Keratinocyte (primary cell): ENCODE results near the gene MARCHF11. TPM values are rescaled to one million over a fixed set of nuclear protein-coding genes. Genes with fewer than 3 reads are reported as not detected.

Experiments
- DNase-seq: peaks from one replicate; pipeline ENCODE4 v3.0.0-alpha.2; 2011; ENCODE audit warnings: low read depth, missing footprints, low spot score
- FAIRE-seq: peaks from 2 replicates; lab custom pipeline; 2011; peaks lifted over from hg19 to GRCh38; lab: Jason Lieb, UNC
- H2AFZ ChIP-seq: 2 replicates; pipeline ENCODE4 v1.6.0; 2012; ENCODE audit warnings: low read length, control low read depth, inconsistent platforms; ENCODE audit not compliant: control insufficient read depth
- H3K27ac ChIP-seq: 2 replicates; pipeline ENCODE4 v1.5.1; 2011; ENCODE audit warnings: low read length; ENCODE audit not compliant: control insufficient read depth, insufficient read depth
- H3K27me3 ChIP-seq: 3 replicates; pipeline ENCODE4 v1.6.0; 2011; ENCODE audit warnings: low read length; ENCODE audit not compliant: control insufficient read depth, insufficient read depth; ENCODE audit errors: extremely low read depth
- H3K36me3 ChIP-seq, 2 experiments: 2 replicates in 1 of 2; 3 replicates in 1 of 2; pipeline ENCODE4 v1.5.1; 2011; ENCODE audit warnings: low read length in 2 of 2, mild to moderate bottlenecking in 1 of 2; ENCODE audit not compliant: control insufficient read depth in 2 of 2, insufficient read depth in 2 of 2; ENCODE audit errors: extremely low read depth in 1 of 2
- H3K4me1 ChIP-seq: 3 replicates; pipeline ENCODE4 v1.5.1; 2011; ENCODE audit warnings: low read length; ENCODE audit not compliant: control insufficient read depth, insufficient read depth; ENCODE audit errors: extremely low read depth
- H3K4me2 ChIP-seq: 3 replicates; pipeline ENCODE4 v1.6.0; 2011; ENCODE audit warnings: low read depth, low read length; ENCODE audit not compliant: control insufficient read depth, insufficient read depth; ENCODE audit errors: extremely low read depth
- H3K4me3 ChIP-seq, 3 experiments: fragments of 200-600 bp in 1 of 3; sonication (generic) in 1 of 3; 2 replicates in 2 of 3; 3 replicates in 1 of 3; pipeline ENCODE4 v1.5.1; 2011 to 2016; ENCODE audit warnings: low read length in 3 of 3, mild to moderate bottlenecking in 3 of 3, control low read depth in 2 of 3, inconsistent platforms in 1 of 3, low read depth in 1 of 3, mixed read lengths in 1 of 3, mixed run types in 1 of 3, moderate library complexity in 1 of 3; ENCODE audit not compliant: control insufficient read depth in 2 of 3, insufficient read depth in 2 of 3; ENCODE audit errors: extremely low read depth in 1 of 3
- H3K79me2 ChIP-seq: 2 replicates; pipeline ENCODE4 v1.6.0; 2012; ENCODE audit warnings: low read length; ENCODE audit not compliant: control insufficient read depth, insufficient read depth
- H3K9ac ChIP-seq: 3 replicates; pipeline ENCODE4 v1.6.0; 2011; ENCODE audit warnings: low read length; ENCODE audit not compliant: control insufficient read depth, insufficient read depth; ENCODE audit errors: extremely low read depth
- H3K9me1 ChIP-seq: 3 replicates; pipeline ENCODE4 v1.6.0; 2011; ENCODE audit warnings: low read length; ENCODE audit not compliant: control insufficient read depth, insufficient read depth; ENCODE audit errors: extremely low read depth
- H3K9me3 ChIP-seq: 2 replicates; pipeline ENCODE4 v1.5.1; 2012; ENCODE audit warnings: low read depth, low read length; ENCODE audit not compliant: control insufficient read depth
- H4K20me1 ChIP-seq: 3 replicates; pipeline ENCODE4 v1.6.0; 2011; ENCODE audit warnings: low read length; ENCODE audit not compliant: control insufficient read depth, insufficient read depth; ENCODE audit errors: extremely low read depth
- EZH2 ChIP-seq: IDR thresholded peaks from one replicate; pipeline ENCODE4 v1.6.1; 2012; ENCODE audit warnings: inconsistent platforms, mild to moderate bottlenecking, low read length, moderate library complexity
- dilution Hi-C: fragments of 300-500 bp; cut with MboI; formaldehyde crosslinking; loops from one replicate; pipeline ENCODE4 v1.7.0; 2020; ENCODE audit warnings: low sequenced_read_pairs; ENCODE audit not compliant: extremely low pct_ligation_motif_present
- polyA plus RNA-seq, 5 experiments: library from polyadenylated mRNA; depleted of rRNA in 3 of 5; stranded (reverse) in 3 of 5; stranded (forward) in 1 of 5; unstranded in 1 of 5; fragments of >200 nt; gene quantifications; 1 replicate in 1 of 5; 2 replicates in 3 of 5; 3 replicates in 1 of 5; pipeline versions ENCODE4 v1.2.1 to v1.2.3, GENCODE V29; 2011 to 2012; ENCODE audit warnings: missing spikeins in 2 of 5, low read depth in 1 of 5, low replicate concordance in 1 of 5
- TF ChIP-seq, protein P1 (sequence below), 3 experiments: IDR thresholded peaks in 1 of 3; conservative IDR thresholded peaks in 1 of 3; optimal IDR thresholded peaks in 1 of 3; 2 replicates in 2 of 3; 3 replicates in 1 of 3; pipeline versions ENCODE3 to v1.5.1; 2011; ENCODE audit warnings: low read length in 3 of 3, mild to moderate bottlenecking in 3 of 3, moderate library complexity in 2 of 3, control low read depth in 1 of 3, inconsistent platforms in 1 of 3; ENCODE audit not compliant: insufficient read depth in 2 of 3; ENCODE audit errors: extremely low read depth in 1 of 3

The MARCHF11 gene
- polyA plus RNA-seq, 1 donor (not counting 4 experiments of a cell fraction or from before 2014, with no cell fraction given) = 0.16 TPM

DNA sequence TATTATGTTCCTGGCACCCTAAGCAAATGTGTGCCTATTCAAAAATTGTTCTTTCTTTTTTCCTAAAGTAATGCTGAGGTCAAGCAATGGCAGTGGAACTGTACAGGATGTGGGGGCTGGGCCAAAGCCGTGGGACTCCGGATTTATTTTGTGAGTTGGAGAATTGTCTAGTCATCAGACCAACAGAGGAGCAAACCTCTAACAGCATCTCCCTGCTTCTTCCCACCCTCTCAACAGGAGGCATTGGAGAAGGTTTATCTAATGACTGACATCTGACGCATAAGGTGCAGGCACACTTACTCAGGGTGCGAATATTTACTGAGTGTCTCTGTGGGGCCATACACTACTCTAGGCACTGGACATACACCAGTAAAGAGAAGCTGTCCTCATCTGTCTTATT is 38.6 kb downstream of the MARCHF11 start:
- Histone ChIP-seq H3K9ac (no peak overlapping the region), H2AFZ (no peak overlapping the region), H3K4me2 (no peak overlapping the region), H3K27ac (no peak overlapping the region), H3K4me1 (no peaks in the 10 kb centered on the region), H3K4me3 (no peak overlapping the region), H4K20me1 (no peaks in the 10 kb centered on the region), H3K9me1 (no peaks in the 10 kb centered on the region), H3K27me3 (no peaks in the 10 kb centered on the region), H3K9me3 (no peaks in the 10 kb centered on the region), H3K36me3 (no peaks in the 10 kb centered on the region), H3K79me2 (no peaks in the 10 kb centered on the region)
- no peak for FAIRE-seq
- DNase-seq = no peak
- no peak for TF ChIP-seq EZH2
- TF ChIP-seq, protein P1, sequence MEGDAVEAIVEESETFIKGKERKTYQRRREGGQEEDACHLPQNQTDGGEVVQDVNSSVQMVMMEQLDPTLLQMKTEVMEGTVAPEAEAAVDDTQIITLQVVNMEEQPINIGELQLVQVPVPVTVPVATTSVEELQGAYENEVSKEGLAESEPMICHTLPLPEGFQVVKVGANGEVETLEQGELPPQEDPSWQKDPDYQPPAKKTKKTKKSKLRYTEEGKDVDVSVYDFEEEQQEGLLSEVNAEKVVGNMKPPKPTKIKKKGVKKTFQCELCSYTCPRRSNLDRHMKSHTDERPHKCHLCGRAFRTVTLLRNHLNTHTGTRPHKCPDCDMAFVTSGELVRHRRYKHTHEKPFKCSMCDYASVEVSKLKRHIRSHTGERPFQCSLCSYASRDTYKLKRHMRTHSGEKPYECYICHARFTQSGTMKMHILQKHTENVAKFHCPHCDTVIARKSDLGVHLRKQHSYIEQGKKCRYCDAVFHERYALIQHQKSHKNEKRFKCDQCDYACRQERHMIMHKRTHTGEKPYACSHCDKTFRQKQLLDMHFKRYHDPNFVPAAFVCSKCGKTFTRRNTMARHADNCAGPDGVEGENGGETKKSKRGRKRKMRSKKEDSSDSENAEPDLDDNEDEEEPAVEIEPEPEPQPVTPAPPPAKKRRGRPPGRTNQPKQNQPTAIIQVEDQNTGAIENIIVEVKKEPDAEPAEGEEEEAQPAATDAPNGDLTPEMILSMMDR (optimal IDR thresholded peaks at IDR 0.05 in 1 of 3, IDR thresholded peaks at IDR 0.05 in 1 of 3, conservative IDR thresholded peaks at IDR 0.05 in 1 of 3; ENCODE audit: extremely low read depth in 1 of 3, insufficient read depth in 2 of 3, low read length in 3 of 3) = no peak
- dilution Hi-C loops = no loop called here

DNA sequence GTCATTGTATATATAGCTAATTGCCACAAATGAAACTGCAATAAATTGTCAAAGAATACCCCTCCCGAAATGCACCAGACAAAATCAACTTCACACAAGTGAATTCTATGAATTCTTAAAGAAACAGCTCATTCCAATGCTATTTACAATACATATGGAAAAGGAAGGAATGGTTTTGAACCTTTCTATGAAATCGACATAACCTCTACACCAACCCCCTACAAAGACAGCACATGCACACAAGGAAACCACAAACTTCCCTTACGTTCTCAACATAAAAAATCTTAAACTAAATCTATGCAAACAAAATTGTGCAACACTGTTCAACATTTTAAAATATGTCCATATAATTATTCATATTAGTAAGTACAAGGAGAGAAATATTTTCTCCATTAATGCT is 39.2 kb downstream of the MARCHF11 start:
- H3K9me3 ChIP-seq = no peaks in the 10 kb centered on the region
- H3K9me1 ChIP-seq = no peaks in the 10 kb centered on the region
- no peak overlapping the region for H3K4me2 ChIP-seq
- no peaks in the 10 kb centered on the region for H4K20me1 ChIP-seq
- H3K9ac ChIP-seq = no peak overlapping the region
- no peak for TF ChIP-seq EZH2
- TF ChIP-seq, protein P1 (optimal IDR thresholded peaks at IDR 0.05 in 1 of 3, IDR thresholded peaks at IDR 0.05 in 1 of 3, conservative IDR thresholded peaks at IDR 0.05 in 1 of 3; ENCODE audit: extremely low read depth in 1 of 3, insufficient read depth in 2 of 3, low read length in 3 of 3) = no peak
- DNase-seq (no peak), FAIRE-seq (no peak)
- no peaks in the 10 kb centered on the region for H3K4me1 ChIP-seq
- H3K36me3 ChIP-seq = no peaks in the 10 kb centered on the region
- no peak overlapping the region for H3K27ac ChIP-seq
- no peaks in the 10 kb centered on the region for H3K27me3 ChIP-seq
- dilution Hi-C loops = no loop called here
- no peak overlapping the region for H3K4me3 ChIP-seq
- no peaks in the 10 kb centered on the region for H3K79me2 ChIP-seq
- no peak overlapping the region for H2AFZ ChIP-seq
